Endothelial cell (in vitro differentiated cells): ENCODE data around the gene FBXL20. TPM values are rescaled to one million over a fixed set of nuclear protein-coding genes. Genes with fewer than 3 reads are reported as not detected.

Experiments used
- DNase-seq: peaks from one replicate; pipeline ENCODE4 v3.0.0; 2021; ENCODE audit warnings: low spot score
- H3K27ac Mint-ChIP-seq: one replicate; pipeline ENCODE4 v1.8.0; 2021; ENCODE audit warnings: mixed read lengths, inconsistent platforms; ENCODE audit not compliant: unreplicated experiment
- H3K27me3 Mint-ChIP-seq: one replicate; pipeline ENCODE4 v1.8.0; 2021; ENCODE audit warnings: mild to moderate bottlenecking, moderate library complexity, mixed read lengths, inconsistent platforms; ENCODE audit not compliant: unreplicated experiment
- H3K36me3 Mint-ChIP-seq: one replicate; pipeline ENCODE4 v1.8.0; 2021; ENCODE audit warnings: mild to moderate bottlenecking, low read depth, mixed read lengths, inconsistent platforms; ENCODE audit not compliant: unreplicated experiment
- H3K4me1 Mint-ChIP-seq: one replicate; pipeline ENCODE4 v1.8.0; 2021; ENCODE audit warnings: mild to moderate bottlenecking, mixed read lengths, inconsistent platforms; ENCODE audit not compliant: unreplicated experiment
- H3K4me3 Mint-ChIP-seq: one replicate; pipeline ENCODE4 v1.8.0; 2021; ENCODE audit warnings: mild to moderate bottlenecking, mixed read lengths, inconsistent platforms; ENCODE audit not compliant: unreplicated experiment
- H3K9me3 Mint-ChIP-seq: one replicate; pipeline ENCODE4 v1.8.0; 2021; ENCODE audit warnings: mixed read lengths, inconsistent platforms; ENCODE audit not compliant: unreplicated experiment
- CTCF ChIP-seq: fragments of 200-600 bp; sonication (generic); IDR thresholded peaks from one replicate; pipeline ENCODE4 v1.5.0; 2021; ENCODE audit warnings: antibody characterized with exemption; ENCODE audit not compliant: unreplicated experiment
- total RNA-seq: library from RNA; stranded (reverse); fragmentation: NEBNext Ultra II Directional; extraction: Animal tissue kit (Norgen Biotek cat#: 25700); gene quantifications from one replicate; pipeline ENCODE4 v1.2.1, GENCODE V29; 2021; ENCODE audit not compliant: unreplicated experiment

FBXL20 gene
- total RNA-seq, 1 donor from 2014 or later = 26.6 TPM

GRCh38 chr17:39244016-39244599, 157.3 kb downstream of the FBXL20 start:
- DNase-seq = no peak
- Mint-ChIP-seq H3K4me3 (no peak overlapping the region), H3K27ac (no peak overlapping the region), H3K27me3 (peaks cover 2% of the 10 kb centered on the region), H3K4me1 (peaks cover 15% of the 10 kb centered on the region), H3K36me3 (no peaks in the 10 kb centered on the region), H3K9me3 (no peaks in the 10 kb centered on the region)
- no peak for TF ChIP-seq CTCF

GRCh38 chr17:39243155-39243554, 158.3 kb downstream of the FBXL20 start:
- H3K27me3 Mint-ChIP-seq = peaks cover 4% of the 10 kb centered on the region
- no peaks in the 10 kb centered on the region for H3K36me3 Mint-ChIP-seq
- no peak overlapping the region for H3K4me3 Mint-ChIP-seq
- peaks cover 15% of the 10 kb centered on the region for H3K4me1 Mint-ChIP-seq
- no peak for TF ChIP-seq CTCF
- no peak overlapping the region for H3K27ac Mint-ChIP-seq
- H3K9me3 Mint-ChIP-seq = no peaks in the 10 kb centered on the region
- DNase-seq = no peak

GRCh38 chr17:39240631-39241030, 160.8 kb downstream of the FBXL20 start:
- Mint-ChIP-seq H3K27me3 (peaks cover 5% of the 10 kb centered on the region), H3K4me3 (no peak overlapping the region), H3K36me3 (no peaks in the 10 kb centered on the region), H3K9me3 (no peaks in the 10 kb centered on the region), H3K4me1 (peaks cover 15% of the 10 kb centered on the region), H3K27ac (no peak overlapping the region)
- no peak for TF ChIP-seq CTCF
- DNase-seq = no peak

- H3K36me3 Mint-ChIP-seq = no peaks in the 10 kb centered on the region
- no peak overlapping the region for H3K27ac Mint-ChIP-seq
- H3K4me3 Mint-ChIP-seq = no peak overlapping the region
- TF ChIP-seq CTCF = peak; percentile 72
- no peaks in the 10 kb centered on the region for H3K9me3 Mint-ChIP-seq
- H3K27me3 Mint-ChIP-seq = peaks cover 8% of the 10 kb centered on the region
- peaks cover 13% of the 10 kb centered on the region for H3K4me1 Mint-ChIP-seq
- peak; percentile 71 for DNase-seq
Measured at GRCh38 chr17:39239640-39240314, 161.6 kb downstream of the FBXL20 start.

- Mint-ChIP-seq H3K36me3 (no peaks in the 10 kb centered on the region), H3K27ac (no peak overlapping the region), H3K4me1 (no peaks in the 10 kb centered on the region), H3K4me3 (no peak overlapping the region), H3K9me3 (no peaks in the 10 kb centered on the region), H3K27me3 (peaks cover 6% of the 10 kb centered on the region)
- no peak for TF ChIP-seq CTCF
- no peak for DNase-seq
Measured at GRCh38 chr17:39238311-39238972, 163.0 kb downstream of the FBXL20 start.
